Activated CD4-positive, alpha-beta T cell treated with anti-CD3 and anti-CD28 coated beads, Interleukin-2, amount 10 ng/mL, durations not matched to agents 24 days and 14 days (primary cell): ENCODE data around the gene ATF7IP. TPM values are rescaled to one million over a fixed set of nuclear protein-coding genes. Genes with fewer than 3 reads are reported as not detected.
"Not testable (repeated sequence)": the region's sequence is repeated elsewhere in the genome, so short reads cannot be mapped to it uniquely, and the experiment has no call there.

Experiments
- DNase-seq: peaks from one replicate; pipeline ENCODE4 v3.0.0; 2022
- H3K27ac Mint-ChIP-seq: one replicate; pipeline ENCODE4 v1.8.0; 2022; ENCODE audit warnings: mild to moderate bottlenecking, mixed read lengths
- H3K27me3 Mint-ChIP-seq: one replicate; pipeline ENCODE4 v1.8.0; 2022; ENCODE audit warnings: mixed read lengths
- H3K36me3 Mint-ChIP-seq: one replicate; pipeline ENCODE4 v1.8.0; 2022; ENCODE audit warnings: low read depth, mild to moderate bottlenecking, mixed read lengths
- H3K4me1 Mint-ChIP-seq: one replicate; pipeline ENCODE4 v1.8.0; 2021; ENCODE audit warnings: mixed read lengths
- H3K4me3 Mint-ChIP-seq: one replicate; pipeline ENCODE4 v1.8.0; 2022; ENCODE audit warnings: mild to moderate bottlenecking, moderate library complexity, mixed read lengths
- H3K9me3 Mint-ChIP-seq: one replicate; pipeline ENCODE4 v1.8.0; 2021; ENCODE audit warnings: mixed read lengths
- intact Hi-C: fragments of 100-400 bp; cut with micrococcal nuclease; formaldehyde crosslinking; loops from one replicate; pipeline ENCODE4 v1.15.1; 2023
- total RNA-seq: library from RNA; stranded (reverse); gene quantifications from 2 replicates; pipeline ENCODE4 v1.2.3, GENCODE V29; 2022

ATF7IP gene
- total RNA-seq, 1 donor from 2014 or later: 72.4 TPM

GRCh38 chr12:14390449-14390848, 25.0 kb downstream of the ATF7IP start:
- H3K4me1 Mint-ChIP-seq: peaks cover 59% of the 10 kb centered on the region
- intact Hi-C loops: loop anchor here (5.0 kb wide), 2 partner anchors 567 to 1673 kb away; partner anchors contain the start of gene CDKN1B
- H3K36me3 Mint-ChIP-seq: peaks cover 38% of the 10 kb centered on the region
- no peaks in the 10 kb centered on the region for H3K27me3 Mint-ChIP-seq
- peak overlapping the region; percentile 81 for H3K4me3 Mint-ChIP-seq
- DNase-seq: no peak
- H3K9me3 Mint-ChIP-seq: no peaks in the 10 kb centered on the region
- H3K27ac Mint-ChIP-seq: peak overlapping the region; percentile 91

- Mint-ChIP-seq H3K27me3 (no peaks in the 10 kb centered on the region), H3K4me1 (peaks cover 61% of the 10 kb centered on the region), H3K36me3 (peaks cover 40% of the 10 kb centered on the region), H3K27ac (peak overlapping the region; percentile 91), H3K4me3 (peak overlapping the region; percentile 81), H3K9me3 (no peaks in the 10 kb centered on the region)
- DNase-seq: peak; percentile 59
- intact Hi-C loops: loop anchor here (5.0 kb wide), 2 partner anchors 566 to 1674 kb away; partner anchors contain the start of gene CDKN1B
Observed at GRCh38 chr12:14390870-14391530, 25.5 kb downstream of the ATF7IP start.

GRCh38 chr12:14393751-14394150, 28.3 kb downstream of the ATF7IP start:
- DNase-seq: peak; percentile 18
- Mint-ChIP-seq H3K4me1 (peaks cover 60% of the 10 kb centered on the region), H3K27ac (peak overlapping the region; percentile 85), H3K36me3 (peaks cover 43% of the 10 kb centered on the region), H3K9me3 (peaks cover 4% of the 10 kb centered on the region), H3K27me3 (no peaks in the 10 kb centered on the region), H3K4me3 (peak overlapping the region; percentile 52)
- intact Hi-C loops: loop anchor here (1.0 to 5.0 kb wide), 6 partner anchors 8 to 1676 kb away; partner anchors contain the start of genes ATF7IP and CDKN1B

- H3K4me3 Mint-ChIP-seq: peak overlapping the region; percentile 78
- peaks cover 59% of the 10 kb centered on the region for H3K4me1 Mint-ChIP-seq
- H3K9me3 Mint-ChIP-seq: peaks cover 4% of the 10 kb centered on the region
- peak; percentile 84 for DNase-seq
- no peaks in the 10 kb centered on the region for H3K27me3 Mint-ChIP-seq
- intact Hi-C loops: loop anchor here (1.0 to 5.0 kb wide), 6 partner anchors 9 to 1677 kb away; partner anchors contain the start of genes ATF7IP and CDKN1B
- H3K27ac Mint-ChIP-seq: peak overlapping the region; percentile 93
- peaks cover 38% of the 10 kb centered on the region for H3K36me3 Mint-ChIP-seq
Observed at GRCh38 chr12:14394317-14395073, 29.0 kb downstream of the ATF7IP start.

- H3K4me1 Mint-ChIP-seq: peaks cover 62% of the 10 kb centered on the region
- peak; percentile 21 for DNase-seq
- peaks cover 36% of the 10 kb centered on the region for H3K36me3 Mint-ChIP-seq
- peak overlapping the region; percentile 93 for H3K27ac Mint-ChIP-seq
- H3K9me3 Mint-ChIP-seq: peaks cover 4% of the 10 kb centered on the region
- intact Hi-C loops: no loop called here
- H3K4me3 Mint-ChIP-seq: peak overlapping the region; percentile 78
- H3K27me3 Mint-ChIP-seq: no peaks in the 10 kb centered on the region
Observed at GRCh38 chr12:14395074-14395778, 29.7 kb downstream of the ATF7IP start.

GRCh38 chr12:14396071-14396470, 30.6 kb downstream of the ATF7IP start:
- Mint-ChIP-seq H3K36me3 (peaks cover 32% of the 10 kb centered on the region), H3K4me1 (peaks cover 66% of the 10 kb centered on the region), H3K27me3 (no peaks in the 10 kb centered on the region), H3K27ac (peak overlapping the region; percentile 90), H3K9me3 (peaks cover 4% of the 10 kb centered on the region), H3K4me3 (peak overlapping the region; percentile 74)
- intact Hi-C loops: loop anchor here (1.0 to 2.0 kb wide), 2 partner anchors 15 to 20 kb away; no protein-coding TSS in a partner anchor
- peak; percentile 74 for DNase-seq

GRCh38 chr12:14399871-14400270, 34.4 kb downstream of the ATF7IP start:
- Mint-ChIP-seq H3K9me3 (peaks cover 4% of the 10 kb centered on the region), H3K27me3 (no peaks in the 10 kb centered on the region), H3K36me3 (peaks cover 24% of the 10 kb centered on the region), H3K27ac (peak overlapping the region; percentile 86), H3K4me3 (peak overlapping the region; percentile 82), H3K4me1 (peaks cover 70% of the 10 kb centered on the region)
- DNase-seq: peak; percentile 67
- intact Hi-C loops: loop anchor here (2.0 kb wide), 1 partner anchor 15 kb away; no protein-coding TSS in a partner anchor

- H3K4me1 Mint-ChIP-seq: peaks cover 68% of the 10 kb centered on the region
- peaks cover 26% of the 10 kb centered on the region for H3K36me3 Mint-ChIP-seq
- H3K27ac Mint-ChIP-seq: peak overlapping the region; percentile 86
- peak overlapping the region; percentile 82 for H3K4me3 Mint-ChIP-seq
- intact Hi-C loops: no loop called here
- peak; percentile 50 for DNase-seq
- H3K9me3 Mint-ChIP-seq: peaks cover 4% of the 10 kb centered on the region
- no peaks in the 10 kb centered on the region for H3K27me3 Mint-ChIP-seq
Observed at GRCh38 chr12:14400599-14400998, 35.1 kb downstream of the ATF7IP start.

GRCh38 chr12:14401267-14401666, 35.8 kb downstream of the ATF7IP start:
- intact Hi-C loops, H3K27me3 Mint-ChIP-seq: not testable (repeated sequence)

GRCh38 chr12:14402697-14403096, 37.2 kb downstream of the ATF7IP start:
- Mint-ChIP-seq H3K4me3 (no peak overlapping the region), H3K27me3 (no peaks in the 10 kb centered on the region), H3K27ac (peak overlapping the region; percentile 56), H3K9me3 (no peaks in the 10 kb centered on the region), H3K36me3 (peaks cover 18% of the 10 kb centered on the region), H3K4me1 (peaks cover 53% of the 10 kb centered on the region)
- intact Hi-C loops: no loop called here
- DNase-seq: peak; percentile 50

More at GRCh38 chr12:14401267-14401666, 35.8 kb downstream of the ATF7IP start:
- peak overlapping the region; percentile 86 for H3K27ac Mint-ChIP-seq
- H3K9me3 Mint-ChIP-seq: not testable (repeated sequence)
- peak; percentile 54 for DNase-seq
- H3K4me1 Mint-ChIP-seq: peaks cover 65% of the 10 kb centered on the region
- H3K4me3 Mint-ChIP-seq: peak overlapping the region; percentile 82
- peaks cover 26% of the 10 kb centered on the region for H3K36me3 Mint-ChIP-seq

- Mint-ChIP-seq H3K9me3 (no peaks in the 10 kb centered on the region), H3K4me3 (no peak overlapping the region), H3K27ac (no peak overlapping the region), H3K36me3 (peaks cover 19% of the 10 kb centered on the region), H3K4me1 (peaks cover 54% of the 10 kb centered on the region), H3K27me3 (no peaks in the 10 kb centered on the region)
- intact Hi-C loops: no loop called here
- DNase-seq: peak; percentile 10
Observed at GRCh38 chr12:14403293-14403692, 37.8 kb downstream of the ATF7IP start.

- Mint-ChIP-seq H3K9me3 (no peaks in the 10 kb centered on the region), H3K4me3 (peak overlapping the region; percentile 39), H3K27me3 (no peaks in the 10 kb centered on the region), H3K4me1 (peaks cover 57% of the 10 kb centered on the region), H3K36me3 (peaks cover 20% of the 10 kb centered on the region), H3K27ac (peak overlapping the region; percentile 86)
- intact Hi-C loops: no loop called here
- peak; percentile 71 for DNase-seq
Observed at GRCh38 chr12:14403711-14404196, 38.3 kb downstream of the ATF7IP start.

GRCh38 chr12:14405407-14405806, 39.9 kb downstream of the ATF7IP start:
- H3K4me3 Mint-ChIP-seq, H3K27ac Mint-ChIP-seq, H3K9me3 Mint-ChIP-seq, H3K27me3 Mint-ChIP-seq, intact Hi-C loops, DNase-seq: not testable (repeated sequence)
- H3K4me1 Mint-ChIP-seq: peaks cover 49% of the 10 kb centered on the region
- peaks cover 21% of the 10 kb centered on the region for H3K36me3 Mint-ChIP-seq
